Cortex of kidney (tissue), 1 donor: ENCODE results near the gene SIRT2.

Source experiments
- DNase-seq: peaks from one replicate; lab custom pipeline; 2025; lab: John Stamatoyannopoulos, UW

The SIRT2 gene

GRCh38 chr19:38845374-38846024, 53.9 kb downstream of the SIRT2 start:
- DNase-seq, result no peak

- no peak for DNase-seq
Measured at GRCh38 chr19:38844093-38844686, 55.2 kb downstream of the SIRT2 start.

- DNase-seq, result no peak
Measured at GRCh38 chr19:38843175-38843758, 56.2 kb downstream of the SIRT2 start.

- DNase-seq, result no peak
Measured at GRCh38 chr19:38842439-38843174, 56.8 kb downstream of the SIRT2 start.

GRCh38 chr19:38841787-38842438, 57.5 kb downstream of the SIRT2 start:
- DNase-seq, result no peak

- DNase-seq, result no peak
Measured at GRCh38 chr19:38841180-38841766, 58.1 kb downstream of the SIRT2 start.

- no peak for DNase-seq
Measured at GRCh38 chr19:38840583-38840968, 58.8 kb downstream of the SIRT2 start.

GRCh38 chr19:38839816-38840582, 59.4 kb downstream of the SIRT2 start:
- DNase-seq, result no peak

- DNase-seq, result no peak
Measured at GRCh38 chr19:38838986-38839761, 60.2 kb downstream of the SIRT2 start.

GRCh38 chr19:38838208-38838985, 61.0 kb downstream of the SIRT2 start:
- DNase-seq, result no peak

GRCh38 chr19:38837656-38838121, 61.7 kb downstream of the SIRT2 start:
- DNase-seq, result no peak

GRCh38 chr19:38836983-38837626, 62.3 kb downstream of the SIRT2 start:
- no peak for DNase-seq

- DNase-seq, result no peak
Measured at GRCh38 chr19:38836159-38836982, 63.0 kb downstream of the SIRT2 start.

GRCh38 chr19:38834590-38834989, 64.8 kb downstream of the SIRT2 start:
- no peak for DNase-seq

GRCh38 chr19:38834104-38834490, 65.3 kb downstream of the SIRT2 start:
- no peak for DNase-seq

- no peak for DNase-seq
Measured at GRCh38 chr19:38833092-38833425, 66.4 kb downstream of the SIRT2 start.

- no peak for DNase-seq
Measured at GRCh38 chr19:38831142-38831605, 68.2 kb downstream of the SIRT2 start.
